ENCODE measurements around the gene EIF1AD. TPM values are rescaled to one million over a fixed set of nuclear protein-coding genes. Genes with fewer than 3 reads are reported as not detected.
"Not testable (repeated sequence)": the region's sequence is repeated elsewhere in the genome, so short reads cannot be mapped to it uniquely, and the experiment has no call there.

EIF1AD gene
- total and polyA plus RNA-seq, 2 donors = 17.8 to 24.7 TPM

- DNase-seq (ENCODE audit: low read depth in 6 of 9, low spot score in 9 of 9) = no peak
- Histone ChIP-seq H3K36me3 (ENCODE audit: control insufficient read depth in 2 of 2, insufficient read depth in 2 of 2, low read length in 1 of 2) (no peaks in the 10 kb centered on the region), H3K27ac (ENCODE audit: low read depth in 1 of 2, low read length in 1 of 2) (no peak overlapping the region), H3K4me3 (ENCODE audit: low read length in 2 of 2) (no peak overlapping the region), H3K27me3 (ENCODE audit: control insufficient read depth in 2 of 2, insufficient read depth in 1 of 2, low read length in 1 of 2) (no peaks in the 10 kb centered on the region), H3K9me3 (ENCODE audit: control insufficient read depth in 2 of 2, insufficient read depth in 1 of 2, low read length in 1 of 2) (no peaks in the 10 kb centered on the region), H3K4me1 (ENCODE audit: control insufficient read depth in 2 of 2, insufficient read depth in 2 of 2, low read length in 2 of 2) (peaks cover 6 to 24% of the 10 kb centered on the region in 2 donors)
- 89% methylated on average over 8 of the region's 8 CpGs for WGBS
These were observed 47.2 kb downstream of the EIF1AD start for GRCh38 chr11:65954771-65955170.

GRCh38 chr11:65953471-65953870 is 48.5 kb downstream of the EIF1AD start:
- DNase-seq (ENCODE audit: low read depth in 6 of 9, low spot score in 9 of 9) = no peak
- H3K36me3 ChIP-seq (ENCODE audit: control insufficient read depth in 2 of 2, insufficient read depth in 2 of 2, low read length in 1 of 2) = no peaks in the 10 kb centered on the region
- peaks cover 6 to 22% of the 10 kb centered on the region in 2 donors for H3K4me1 ChIP-seq (ENCODE audit: control insufficient read depth in 2 of 2, insufficient read depth in 2 of 2, low read length in 2 of 2)
- no peak overlapping the region for H3K4me3 ChIP-seq (ENCODE audit: low read length in 2 of 2)
- no peaks in the 10 kb centered on the region for H3K9me3 ChIP-seq (ENCODE audit: control insufficient read depth in 2 of 2, insufficient read depth in 1 of 2, low read length in 1 of 2)
- WGBS = 98% methylated on average over 20 of the region's 20 CpGs
- H3K27me3 ChIP-seq (ENCODE audit: control insufficient read depth in 2 of 2, insufficient read depth in 1 of 2, low read length in 1 of 2) = no peaks in the 10 kb centered on the region
- no peak overlapping the region for H3K27ac ChIP-seq (ENCODE audit: low read depth in 1 of 2, low read length in 1 of 2)

- Histone ChIP-seq H3K27me3 (ENCODE audit: control insufficient read depth in 2 of 2, insufficient read depth in 1 of 2, low read length in 1 of 2) (peaks cover 0 to 7% of the 10 kb centered on the region in 2 donors), H3K4me1 (ENCODE audit: control insufficient read depth in 2 of 2, insufficient read depth in 2 of 2, low read length in 2 of 2) (peaks cover 5 to 8% of the 10 kb centered on the region in 2 donors), H3K4me3 (ENCODE audit: low read length in 2 of 2) (no peak overlapping the region), H3K36me3 (ENCODE audit: control insufficient read depth in 2 of 2, insufficient read depth in 2 of 2, low read length in 1 of 2) (no peaks in the 10 kb centered on the region), H3K9me3 (ENCODE audit: control insufficient read depth in 2 of 2, insufficient read depth in 1 of 2, low read length in 1 of 2) (no peaks in the 10 kb centered on the region), H3K27ac (ENCODE audit: low read depth in 1 of 2, low read length in 1 of 2) (no peak overlapping the region)
- WGBS = 97% methylated on average over 6 of the region's 6 CpGs
- no peak for DNase-seq (ENCODE audit: low read depth in 6 of 9, low spot score in 9 of 9)
These were observed 49.9 kb downstream of the EIF1AD start for GRCh38 chr11:65952052-65952521.

GRCh38 chr11:65951641-65952040 is 50.3 kb downstream of the EIF1AD start:
- not testable (repeated sequence) for H3K4me3 ChIP-seq (ENCODE audit: low read length in 2 of 2); H3K4me1 ChIP-seq (ENCODE audit: control insufficient read depth in 2 of 2, insufficient read depth in 2 of 2, low read length in 2 of 2); H3K27me3 ChIP-seq (ENCODE audit: control insufficient read depth in 2 of 2, insufficient read depth in 1 of 2, low read length in 1 of 2); DNase-seq (ENCODE audit: low read depth in 6 of 9, low spot score in 9 of 9); H3K36me3 ChIP-seq (ENCODE audit: control insufficient read depth in 2 of 2, insufficient read depth in 2 of 2, low read length in 1 of 2); H3K9me3 ChIP-seq (ENCODE audit: control insufficient read depth in 2 of 2, insufficient read depth in 1 of 2, low read length in 1 of 2); H3K27ac ChIP-seq (ENCODE audit: low read depth in 1 of 2, low read length in 1 of 2)
- WGBS = 87% methylated on average over 3 of the region's 3 CpGs

GRCh38 chr11:65950711-65951110 is 51.2 kb downstream of the EIF1AD start:
- not testable (repeated sequence) for H3K9me3 ChIP-seq (ENCODE audit: control insufficient read depth in 2 of 2, insufficient read depth in 1 of 2, low read length in 1 of 2); H3K36me3 ChIP-seq (ENCODE audit: control insufficient read depth in 2 of 2, insufficient read depth in 2 of 2, low read length in 1 of 2); H3K27ac ChIP-seq (ENCODE audit: low read depth in 1 of 2, low read length in 1 of 2); DNase-seq (ENCODE audit: low read depth in 6 of 9, low spot score in 9 of 9); H3K27me3 ChIP-seq (ENCODE audit: control insufficient read depth in 2 of 2, insufficient read depth in 1 of 2, low read length in 1 of 2); H3K4me1 ChIP-seq (ENCODE audit: control insufficient read depth in 2 of 2, insufficient read depth in 2 of 2, low read length in 2 of 2); H3K4me3 ChIP-seq (ENCODE audit: low read length in 2 of 2)
- WGBS = 96% methylated on average over 5 of the region's 5 CpGs

- Histone ChIP-seq H3K4me3 (ENCODE audit: low read length in 2 of 2) (no peak overlapping the region), H3K36me3 (ENCODE audit: control insufficient read depth in 2 of 2, insufficient read depth in 2 of 2, low read length in 1 of 2) (no peaks in the 10 kb centered on the region), H3K27ac (ENCODE audit: low read depth in 1 of 2, low read length in 1 of 2) (no peak overlapping the region), H3K27me3 (ENCODE audit: control insufficient read depth in 2 of 2, insufficient read depth in 1 of 2, low read length in 1 of 2) (peaks cover 0 to 8% of the 10 kb centered on the region in 2 donors), H3K4me1 (ENCODE audit: control insufficient read depth in 2 of 2, insufficient read depth in 2 of 2, low read length in 2 of 2) (no peaks in the 10 kb centered on the region), H3K9me3 (ENCODE audit: control insufficient read depth in 2 of 2, insufficient read depth in 1 of 2, low read length in 1 of 2) (no peaks in the 10 kb centered on the region)
- WGBS = 92% methylated on average over 12 of the region's 12 CpGs
- DNase-seq (ENCODE audit: low read depth in 6 of 9, low spot score in 9 of 9) = no peak
These were observed 54.3 kb downstream of the EIF1AD start for GRCh38 chr11:65947603-65948125.

- WGBS = 93% methylated on average over 13 of the region's 13 CpGs
- no peaks in the 10 kb centered on the region for H3K36me3 ChIP-seq (ENCODE audit: control insufficient read depth in 2 of 2, insufficient read depth in 2 of 2, low read length in 1 of 2)
- no peaks in the 10 kb centered on the region for H3K9me3 ChIP-seq (ENCODE audit: control insufficient read depth in 2 of 2, insufficient read depth in 1 of 2, low read length in 1 of 2)
- peaks cover 0 to 8% of the 10 kb centered on the region in 2 donors for H3K27me3 ChIP-seq (ENCODE audit: control insufficient read depth in 2 of 2, insufficient read depth in 1 of 2, low read length in 1 of 2)
- H3K4me3 ChIP-seq (ENCODE audit: low read length in 2 of 2) = no peak overlapping the region
- no peak overlapping the region for H3K27ac ChIP-seq (ENCODE audit: low read depth in 1 of 2, low read length in 1 of 2)
- no peak for DNase-seq (ENCODE audit: low read depth in 6 of 9, low spot score in 9 of 9)
- H3K4me1 ChIP-seq (ENCODE audit: control insufficient read depth in 2 of 2, insufficient read depth in 2 of 2, low read length in 2 of 2) = no peaks in the 10 kb centered on the region
These were observed 54.8 kb downstream of the EIF1AD start for GRCh38 chr11:65947133-65947532.

- DNase-seq (ENCODE audit: low read depth in 6 of 9, low spot score in 9 of 9) = no peak
- no peak overlapping the region for H3K27ac ChIP-seq (ENCODE audit: low read depth in 1 of 2, low read length in 1 of 2)
- peaks cover 0 to 8% of the 10 kb centered on the region in 2 donors for H3K27me3 ChIP-seq (ENCODE audit: control insufficient read depth in 2 of 2, insufficient read depth in 1 of 2, low read length in 1 of 2)
- no peaks in the 10 kb centered on the region for H3K9me3 ChIP-seq (ENCODE audit: control insufficient read depth in 2 of 2, insufficient read depth in 1 of 2, low read length in 1 of 2)
- 92% methylated on average over 4 of the region's 4 CpGs for WGBS
- H3K36me3 ChIP-seq (ENCODE audit: control insufficient read depth in 2 of 2, insufficient read depth in 2 of 2, low read length in 1 of 2) = no peaks in the 10 kb centered on the region
- H3K4me1 ChIP-seq (ENCODE audit: control insufficient read depth in 2 of 2, insufficient read depth in 2 of 2, low read length in 2 of 2) = no peaks in the 10 kb centered on the region
- no peak overlapping the region for H3K4me3 ChIP-seq (ENCODE audit: low read length in 2 of 2)
These were observed 55.3 kb downstream of the EIF1AD start for GRCh38 chr11:65946655-65947054.

Measured in thymus (tissue), 11 donors.